Nasal cavity respiratory epithelium epithelial cell of viscerocranial mucosa (primary cell): Measurements from ENCODE around the gene TAF11L4. TPM values are rescaled to one million over a fixed set of nuclear protein-coding genes. Genes with fewer than 3 reads are reported as not detected.

Experiments
- total RNA-seq: library from RNA; depleted of rRNA; stranded (reverse); fragments of >200 nt; gene quantifications from 2 replicates; pipeline ENCODE4 v1.2.3, GENCODE V29; 2014

The TAF11L4 gene
- total RNA-seq, result not detected in 2 replicates

DNA sequence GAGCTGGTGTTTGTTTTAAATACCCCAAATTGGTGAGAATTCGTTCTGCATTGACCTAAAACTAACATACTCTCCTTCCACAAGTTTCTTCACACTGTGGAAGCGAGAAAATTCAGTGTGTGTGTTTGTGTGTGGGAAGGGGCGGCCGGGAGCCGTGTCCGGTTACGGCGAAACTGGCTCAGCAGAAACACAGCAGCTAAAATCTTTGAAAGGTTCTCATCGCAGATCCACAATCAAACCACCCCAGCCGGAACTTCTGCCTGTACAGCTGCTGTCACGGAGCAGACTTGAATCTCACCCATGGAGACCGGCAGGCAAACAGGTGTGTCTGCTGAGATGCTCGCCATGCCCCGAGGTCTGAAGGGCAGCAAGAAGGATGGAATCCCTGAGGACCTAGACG lies at the start of gene TAF11L4:
TAF11L4 (plus strand) TSS at position 301 of the 400 bp plus-strand sequence.

DNA sequence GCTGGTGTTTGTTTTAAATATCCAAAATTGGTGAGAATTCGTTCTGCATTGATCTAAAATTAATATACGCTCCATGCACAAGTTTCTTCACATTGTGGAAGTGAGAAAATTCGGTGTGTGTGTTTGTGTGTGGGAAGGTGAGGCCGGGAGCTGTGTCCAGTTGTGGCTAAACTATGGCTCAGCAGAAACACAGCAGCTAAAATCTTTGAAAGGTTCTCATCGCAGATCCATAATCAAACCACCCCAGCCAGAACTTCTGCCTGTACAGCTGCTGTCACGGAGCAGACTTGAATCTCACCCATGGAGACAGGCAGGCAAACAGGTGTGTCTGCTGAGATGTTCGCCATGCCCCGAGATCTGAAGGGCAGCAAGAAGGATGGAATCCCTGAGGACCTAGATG lies 23.7 kb upstream of the TAF11L4 start, which contains the start of gene TAF11L2:
TAF11L2 (plus strand) TSS at position 301 of the 400 bp plus-strand sequence.

DNA sequence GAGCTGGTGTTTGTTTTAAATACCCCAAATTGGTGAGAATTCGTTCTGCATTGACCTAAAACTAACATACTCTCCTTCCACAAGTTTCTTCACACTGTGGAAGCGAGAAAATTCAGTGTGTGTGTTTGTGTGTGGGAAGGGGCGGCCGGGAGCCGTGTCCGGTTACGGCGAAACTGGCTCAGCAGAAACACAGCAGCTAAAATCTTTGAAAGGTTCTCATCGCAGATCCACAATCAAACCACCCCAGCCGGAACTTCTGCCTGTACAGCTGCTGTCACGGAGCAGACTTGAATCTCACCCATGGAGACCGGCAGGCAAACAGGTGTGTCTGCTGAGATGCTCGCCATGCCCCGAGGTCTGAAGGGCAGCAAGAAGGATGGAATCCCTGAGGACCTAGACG lies 3.5 kb upstream of the TAF11L4 start, which contains the start of gene TAF11L3:
TAF11L3 (plus strand) TSS at position 301 of the 400 bp plus-strand sequence.

DNA sequence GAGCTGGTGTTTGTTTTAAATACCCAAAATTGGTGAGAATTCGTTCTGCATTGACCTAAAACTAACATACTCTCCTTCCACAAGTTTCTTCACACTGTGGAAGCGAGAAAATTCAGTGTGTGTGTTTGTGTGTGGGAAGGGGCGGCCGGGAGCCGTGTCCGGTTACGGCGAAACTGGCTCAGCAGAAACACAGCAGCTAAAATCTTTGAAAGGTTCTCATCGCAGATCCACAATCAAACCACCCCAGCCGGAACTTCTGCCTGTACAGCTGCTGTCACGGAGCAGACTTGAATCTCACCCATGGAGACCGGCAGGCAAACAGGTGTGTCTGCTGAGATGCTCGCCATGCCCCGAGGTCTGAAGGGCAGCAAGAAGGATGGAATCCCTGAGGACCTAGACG lies 3.3 kb downstream of the TAF11L4 start, which contains the start of gene TAF11L5:
TAF11L5 (plus strand) TSS at position 301 of the 400 bp plus-strand sequence.

DNA sequence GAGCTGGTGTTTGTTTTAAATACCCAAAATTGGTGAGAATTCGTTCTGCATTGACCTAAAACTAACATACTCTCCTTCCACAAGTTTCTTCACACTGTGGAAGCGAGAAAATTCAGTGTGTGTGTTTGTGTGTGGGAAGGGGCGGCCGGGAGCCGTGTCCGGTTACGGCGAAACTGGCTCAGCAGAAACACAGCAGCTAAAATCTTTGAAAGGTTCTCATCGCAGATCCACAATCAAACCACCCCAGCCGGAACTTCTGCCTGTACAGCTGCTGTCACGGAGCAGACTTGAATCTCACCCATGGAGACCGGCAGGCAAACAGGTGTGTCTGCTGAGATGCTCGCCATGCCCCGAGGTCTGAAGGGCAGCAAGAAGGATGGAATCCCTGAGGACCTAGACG lies 6.8 kb downstream of the TAF11L4 start, which contains the start of gene TAF11L6:
TAF11L6 (plus strand) TSS at position 301 of the 400 bp plus-strand sequence.

Other genes starting within 250 kb of the TAF11L4 start
- gene TAF11L2, start 23.6 kb upstream of the TAF11L4 start, total RNA-seq, result not detected in 2 replicates
- not detected in 2 replicates for gene TAF11L3, start 3.4 kb upstream of the TAF11L4 start, total RNA-seq
- gene TAF11L5, start 3.4 kb downstream of the TAF11L4 start, total RNA-seq, result not detected in 2 replicates
- not detected in 2 replicates for gene TAF11L6, start 6.9 kb downstream of the TAF11L4 start, total RNA-seq
- not detected in 2 replicates for gene TAF11L7, start 64.0 kb downstream of the TAF11L4 start, total RNA-seq
- gene TAF11L8, start 69.2 kb downstream of the TAF11L4 start, total RNA-seq, result not detected in 2 replicates
- not detected in 2 replicates for gene TAF11L9, start 72.6 kb downstream of the TAF11L4 start, total RNA-seq
- not detected in 2 replicates for gene TAF11L10, start 76.0 kb downstream of the TAF11L4 start, total RNA-seq
- gene TAF11L11, start 82.4 kb downstream of the TAF11L4 start, total RNA-seq, result not detected in 2 replicates
- not detected in 2 replicates for gene TAF11L12, start 88.6 kb downstream of the TAF11L4 start, total RNA-seq
- gene TAF11L13, start 110.3 kb downstream of the TAF11L4 start, total RNA-seq, result not detected in 2 replicates
- gene TAF11L14, start 112.7 kb downstream of the TAF11L4 start, total RNA-seq, result not detected in 2 replicates